Measurements from ENCODE around the gene INSIG1. TPM values are rescaled to one million over a fixed set of nuclear protein-coding genes. Genes with fewer than 3 reads are reported as not detected.

INSIG1 gene
- total and polyA plus RNA-seq, 12 donors, result 9.9 to 249 (median 56.1) TPM

- intact Hi-C loops (cut with DNase I), result no loop called here
- no peak overlapping the region for H3K27ac ChIP-seq
- H3K4me1 ChIP-seq (replicated peaks in 1 of 2), result no peaks in the 10 kb centered on the region
- no peaks in the 10 kb centered on the region for H3K36me3 ChIP-seq (replicated peaks in 1 of 2)
- H3K4me3 ChIP-seq, result no peak overlapping the region
- H3K27me3 ChIP-seq, result no peaks in the 10 kb centered on the region
- no peaks in the 10 kb centered on the region for H3K9me3 ChIP-seq (replicated peaks in 1 of 3)
- 84 to 93% (median 88%) methylated on average over 7 of the region's 7 CpGs for WGBS, 4 donors
- TF ChIP-seq CTCF (IDR thresholded peaks at IDR 0.05), result no peak
- no peak for TF ChIP-seq POLR2A (IDR thresholded peaks at IDR 0.05)
- DNase-seq, result no peak
Measured at GRCh38 chr7:155289107-155289506, 8.6 kb upstream of the INSIG1 start.

- H3K36me3 ChIP-seq (replicated peaks in 1 of 2), result no peaks in the 10 kb centered on the region
- H3K4me3 ChIP-seq, result no peak overlapping the region
- H3K27me3 ChIP-seq, result no peaks in the 10 kb centered on the region
- TF ChIP-seq POLR2A (IDR thresholded peaks at IDR 0.05), result no peak
- TF ChIP-seq CTCF (IDR thresholded peaks at IDR 0.05), result no peak
- 84 to 89% (median 86%) methylated on average over 4 to 11 of the region's 11 CpGs for WGBS, 4 donors
- H3K9me3 ChIP-seq (replicated peaks in 1 of 3), result no peaks in the 10 kb centered on the region
- no peak overlapping the region for H3K27ac ChIP-seq
- no peaks in the 10 kb centered on the region for H3K4me1 ChIP-seq (replicated peaks in 1 of 2)
- intact Hi-C loops (cut with DNase I), result no loop called here
- no peak for DNase-seq
Measured at GRCh38 chr7:155289949-155290501, 7.7 kb upstream of the INSIG1 start.

- Histone ChIP-seq H3K4me3 (no peak overlapping the region), H3K4me1 (replicated peaks in 1 of 2) (no peaks in the 10 kb centered on the region), H3K27ac (no peak overlapping the region), H3K27me3 (no peaks in the 10 kb centered on the region), H3K36me3 (replicated peaks in 1 of 2) (no peaks in the 10 kb centered on the region), H3K9me3 (replicated peaks in 1 of 3) (no peaks in the 10 kb centered on the region)
- TF ChIP-seq CTCF (IDR thresholded peaks at IDR 0.05), result no peak
- TF ChIP-seq POLR2A (IDR thresholded peaks at IDR 0.05), result no peak
- WGBS, 4 donors, result 29 to 40% (median 32%) methylated on average over 4 to 5 of the region's 5 CpGs
- intact Hi-C loops (cut with DNase I), result no loop called here
- DNase-seq, result peak; percentile 85 to 94 (median 90)
Measured at GRCh38 chr7:155291045-155291530, 6.6 kb upstream of the INSIG1 start.

- intact Hi-C loops (cut with DNase I), result no loop called here
Measured at GRCh38 chr7:155291729-155292128, 5.9 kb upstream of the INSIG1 start.

More at GRCh38 chr7:155291729-155292128, 5.9 kb upstream of the INSIG1 start:
- TF ChIP-seq POLR2A (IDR thresholded peaks at IDR 0.05) (no peak), CTCF (IDR thresholded peaks at IDR 0.05) (no peak)
- no peaks in the 10 kb centered on the region for H3K9me3 ChIP-seq (replicated peaks in 1 of 3)
- H3K4me3 ChIP-seq, result no peak overlapping the region
- 83 to 91% (median 84%) methylated on average over 5 of the region's 5 CpGs for WGBS, 4 donors
- no peak for DNase-seq
- H3K36me3 ChIP-seq (replicated peaks in 1 of 2), result no peaks in the 10 kb centered on the region
- no peaks in the 10 kb centered on the region for H3K27me3 ChIP-seq
- H3K27ac ChIP-seq, result no peak overlapping the region
- peaks cover 3 to 5% of the 10 kb centered on the region in 2 donors for H3K4me1 ChIP-seq (replicated peaks in 1 of 2)

Data from adrenal gland (tissue), 12 donors.